HG03280 (cell line): ENCODE data around the gene TBX1.

Experiments used
- ATAC-seq: cut with Tn5 transposase; IDR thresholded peaks from one replicate; pipeline ENCODE4 v1.9.1; 2021; ENCODE audit warnings: mild to moderate bottlenecking, moderate library complexity; ENCODE audit not compliant: unreplicated experiment

TBX1 gene

DNA sequence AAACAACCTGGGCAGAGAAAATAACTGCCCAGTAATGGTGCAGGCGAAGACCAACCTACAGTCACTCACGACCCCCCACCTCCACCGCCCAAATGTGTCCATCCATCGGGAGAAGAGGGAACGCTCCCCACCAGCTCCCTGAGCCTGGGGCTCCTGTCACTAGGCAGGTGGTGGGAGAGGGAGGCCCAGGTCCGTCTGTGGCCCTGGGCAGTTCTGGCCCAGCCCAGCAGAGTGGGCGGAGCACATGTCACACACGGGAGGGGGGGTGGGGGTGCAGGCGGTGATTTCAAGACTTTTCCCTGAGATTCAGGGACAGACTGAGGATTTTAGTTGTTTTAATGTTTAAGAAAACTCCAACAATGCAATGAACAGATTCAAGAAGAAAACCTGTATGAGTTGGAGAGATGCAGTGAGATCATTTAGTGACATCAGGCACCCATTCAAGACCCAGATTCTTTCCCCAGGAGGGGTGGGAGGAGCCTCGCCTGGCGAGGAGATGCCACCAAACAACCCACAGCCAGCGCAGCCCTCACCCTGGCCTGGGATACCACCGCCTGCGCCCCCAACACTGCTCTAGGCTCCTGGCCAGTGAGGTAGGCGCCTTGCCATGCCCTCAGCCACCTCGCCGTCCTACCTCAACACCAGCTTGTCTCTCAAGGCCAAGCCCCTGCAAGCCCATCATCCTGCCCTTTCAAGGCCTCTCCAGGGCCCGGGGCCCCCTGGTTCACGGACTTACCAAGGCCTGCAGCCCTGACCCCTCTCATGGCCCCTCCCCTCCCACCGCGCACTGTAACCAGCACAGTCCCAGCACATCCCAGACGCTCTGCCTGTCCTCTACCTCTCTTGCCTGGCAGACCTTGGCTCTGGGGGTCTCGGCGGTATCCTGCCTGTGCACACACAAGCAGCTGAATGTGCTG lies 36.8 kb downstream of the TBX1 start:
- ATAC-seq = no peak

DNA sequence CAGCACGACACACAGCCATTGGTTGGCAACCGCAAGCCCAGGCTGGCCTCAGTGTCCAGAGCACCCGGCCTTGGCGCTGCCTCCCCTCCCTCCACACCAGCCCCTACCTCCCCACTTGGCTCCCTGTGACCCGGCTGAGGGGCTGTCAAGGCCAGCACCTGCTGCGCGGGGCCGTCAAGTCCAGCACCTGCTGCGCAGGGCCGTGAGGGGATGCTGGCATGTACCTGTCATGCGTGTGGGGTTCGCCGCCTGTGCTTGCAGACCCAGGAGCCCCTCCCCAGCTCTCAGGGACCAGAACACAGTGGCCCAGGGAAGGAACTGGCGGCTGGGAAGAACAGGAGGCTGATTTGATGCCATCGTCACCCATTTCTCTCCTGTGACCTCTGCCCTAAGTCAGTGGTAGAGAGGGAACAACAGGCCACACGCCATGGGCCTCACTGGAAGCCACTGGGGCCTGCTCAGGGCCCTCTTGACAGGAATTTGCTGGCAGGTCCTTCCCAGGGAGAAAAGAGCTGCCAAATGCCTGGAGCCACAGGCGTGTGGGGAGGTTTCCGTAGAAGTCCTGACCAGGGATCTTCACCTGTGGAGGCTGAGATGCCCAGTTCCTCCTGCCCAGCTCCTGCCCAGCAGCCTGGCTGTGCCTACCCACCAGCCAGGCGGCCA lies 37.6 kb downstream of the TBX1 start:
- no peak for ATAC-seq

DNA sequence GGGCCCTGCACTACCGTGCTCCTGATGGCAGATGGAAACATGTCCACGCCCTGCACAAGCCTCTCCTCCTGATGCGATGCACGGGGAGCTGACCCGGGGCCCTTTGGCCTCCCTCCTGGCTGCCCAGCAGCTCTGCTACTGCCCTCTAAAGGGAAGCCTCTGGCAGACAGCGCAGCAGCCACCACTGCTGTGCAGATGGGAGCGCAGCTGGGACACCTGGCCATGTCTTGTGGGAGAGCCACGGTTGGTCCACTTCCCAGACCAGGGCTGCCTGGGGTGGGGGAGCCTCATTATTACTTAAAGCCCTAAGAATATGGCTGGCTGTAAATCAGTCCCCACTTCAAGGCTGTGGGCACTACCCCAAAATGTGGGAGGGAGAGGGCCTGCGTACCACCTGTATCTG lies 38.3 kb downstream of the TBX1 start:
- no peak for ATAC-seq

DNA sequence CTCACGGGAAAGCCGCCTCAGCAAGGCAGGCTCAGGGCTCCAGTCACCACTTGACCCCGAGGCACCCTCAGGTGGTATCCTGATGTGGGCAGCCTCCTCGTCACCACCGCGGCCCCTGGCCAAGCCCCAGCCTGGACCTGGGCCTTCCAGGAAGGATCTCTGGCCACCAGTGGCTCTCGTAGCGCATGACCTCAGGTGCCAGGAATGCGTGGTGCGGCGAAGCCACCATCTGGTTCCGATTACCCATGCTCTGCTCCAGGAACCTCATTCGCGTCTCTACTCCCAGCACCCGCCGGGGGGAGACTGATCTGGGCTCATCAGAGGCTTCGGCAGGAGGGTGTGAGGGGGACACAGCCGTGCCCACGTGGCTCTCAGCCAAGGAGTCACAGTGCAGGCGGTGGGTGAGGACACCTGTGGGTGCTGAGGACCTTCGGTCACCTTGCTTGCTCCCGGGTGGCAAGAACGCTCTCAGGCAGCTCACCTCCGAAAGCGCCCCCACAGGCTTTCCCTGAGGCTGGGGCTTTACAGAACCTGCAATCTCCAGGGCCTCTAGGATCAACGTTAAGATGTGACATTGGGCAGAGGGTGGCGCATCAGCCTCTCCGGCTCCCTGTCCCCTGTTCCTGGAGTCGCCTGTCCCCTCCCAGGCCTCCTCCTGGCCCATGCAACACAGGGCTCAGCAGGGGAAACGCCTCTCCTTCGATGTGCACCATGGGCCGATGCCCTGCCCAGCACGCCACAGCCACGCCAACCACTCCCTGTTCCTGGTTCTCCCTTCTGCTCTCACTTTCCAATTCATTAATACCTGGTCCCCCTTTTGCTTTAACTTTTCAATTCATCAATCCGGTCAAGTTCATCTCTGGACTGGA lies 39.0 kb downstream of the TBX1 start:
- no peak for ATAC-seq

DNA sequence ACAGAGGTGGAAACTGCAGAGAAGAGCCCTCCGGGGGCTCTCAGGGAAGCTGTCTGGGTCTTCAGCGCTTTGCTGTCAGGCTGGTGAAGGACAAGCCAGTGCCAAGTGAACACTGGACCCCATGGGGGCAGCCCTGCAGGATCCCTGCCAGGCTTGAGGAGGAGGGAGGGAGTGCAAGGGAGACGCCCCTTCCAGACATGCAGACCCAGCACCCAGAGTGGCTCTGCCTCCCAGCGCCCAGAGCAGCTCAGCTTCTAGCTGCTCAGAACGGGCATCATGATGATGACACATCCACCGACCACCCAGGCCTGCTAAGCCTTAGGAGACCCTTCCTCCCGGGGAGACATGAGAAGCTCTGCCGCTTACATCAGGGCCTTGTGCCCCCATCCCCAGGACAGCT lies 39.7 kb downstream of the TBX1 start:
- ATAC-seq = no peak

DNA sequence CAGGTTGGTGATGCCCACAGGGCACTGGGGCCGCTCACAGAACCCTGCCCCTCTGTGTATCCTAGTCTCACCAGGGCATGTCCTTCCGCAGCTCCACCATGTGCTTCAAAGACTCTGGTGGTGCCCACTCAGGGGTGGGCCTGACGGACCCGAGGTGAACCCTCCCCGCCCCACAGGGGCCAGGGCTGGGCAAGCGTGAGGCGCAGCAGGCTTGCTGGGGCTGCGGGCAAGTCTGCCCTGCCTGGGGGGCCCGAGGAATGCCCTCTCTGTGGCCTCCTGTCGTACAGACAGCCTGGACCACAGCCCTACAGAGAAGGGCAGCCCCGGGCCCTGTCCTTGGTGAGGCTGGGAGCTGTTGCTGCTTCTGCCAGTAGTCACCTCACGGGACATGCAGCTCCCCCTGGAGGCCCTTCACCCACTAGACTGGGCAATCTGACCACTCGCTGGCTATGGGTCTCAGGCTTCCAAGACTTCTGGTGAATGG lies 40.2 kb downstream of the TBX1 start:
- ATAC-seq = no peak

DNA sequence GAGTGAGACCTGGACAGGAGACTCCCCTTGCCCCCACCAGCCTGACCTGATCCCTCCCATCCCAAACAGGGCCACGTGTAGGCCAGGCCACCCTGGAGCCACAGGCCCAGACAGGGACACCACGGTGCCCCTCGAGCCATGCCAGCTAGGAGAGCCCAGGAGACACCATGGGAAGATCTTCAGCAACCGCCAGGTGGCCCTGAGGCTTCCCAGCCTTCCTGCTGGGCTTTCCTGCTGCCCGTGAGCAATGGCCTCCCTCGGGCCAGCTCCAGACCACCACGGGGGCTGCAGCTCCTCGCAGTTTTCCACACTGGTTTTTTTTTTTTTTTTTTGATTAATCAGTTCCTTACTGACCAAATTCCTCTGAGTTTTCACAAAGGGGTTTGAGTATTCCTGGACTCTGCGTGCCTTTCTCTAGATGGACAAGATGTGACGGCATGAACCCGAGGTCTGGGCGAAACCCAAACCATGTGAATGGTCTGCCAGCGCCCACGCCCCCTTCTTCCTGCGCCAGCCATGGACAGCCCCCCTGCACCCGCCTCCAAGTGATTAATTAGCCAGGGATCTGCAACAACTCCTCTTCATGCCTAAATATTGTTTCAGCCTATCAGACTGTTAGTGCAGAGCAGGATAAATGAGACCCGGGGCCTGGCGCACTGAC lies 40.9 kb downstream of the TBX1 start:
- ATAC-seq = no peak

DNA sequence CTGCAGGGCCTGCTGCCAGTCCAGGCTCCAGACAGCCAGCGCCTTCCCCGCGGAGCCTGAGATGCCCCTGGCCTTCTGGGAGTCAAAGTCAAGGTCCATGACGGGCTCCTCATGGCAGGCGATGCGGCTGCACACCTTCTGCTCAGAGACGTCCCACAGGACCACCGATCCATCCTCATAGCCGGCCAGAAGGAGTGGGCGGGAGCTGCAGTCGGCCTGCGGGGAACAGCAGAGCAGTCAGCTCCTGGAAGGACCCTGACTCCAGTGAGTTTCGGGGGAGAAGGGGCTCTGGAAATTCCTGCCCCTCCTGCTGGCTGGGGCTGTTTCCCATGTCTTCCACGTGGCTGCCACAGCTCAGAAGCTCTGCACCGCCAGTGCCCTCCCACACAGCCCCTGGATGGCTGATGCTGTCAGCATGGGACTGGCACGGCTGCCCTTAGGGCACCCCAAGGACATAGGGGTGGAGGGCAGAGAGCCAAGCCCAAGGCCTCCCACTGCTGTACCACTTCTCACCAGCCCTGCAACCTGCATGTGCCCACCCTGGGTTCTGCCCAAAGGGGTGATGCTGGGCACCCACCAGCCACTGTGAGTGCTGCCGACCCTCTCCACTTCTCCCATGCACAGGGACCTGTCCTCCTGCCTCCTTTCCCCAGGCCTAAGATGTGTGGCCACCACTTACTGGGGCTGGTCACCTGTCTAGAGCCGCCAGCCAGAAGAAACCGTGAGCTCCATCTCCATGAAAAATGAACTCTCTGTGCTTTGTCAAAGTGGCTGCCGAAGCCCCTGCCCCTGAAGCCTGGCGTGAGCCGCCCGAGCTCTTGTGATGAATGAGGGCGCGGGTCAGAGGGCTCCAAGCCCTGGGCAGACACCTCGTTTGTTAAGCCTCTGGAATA lies 41.7 kb downstream of the TBX1 start:
- ATAC-seq = no peak

DNA sequence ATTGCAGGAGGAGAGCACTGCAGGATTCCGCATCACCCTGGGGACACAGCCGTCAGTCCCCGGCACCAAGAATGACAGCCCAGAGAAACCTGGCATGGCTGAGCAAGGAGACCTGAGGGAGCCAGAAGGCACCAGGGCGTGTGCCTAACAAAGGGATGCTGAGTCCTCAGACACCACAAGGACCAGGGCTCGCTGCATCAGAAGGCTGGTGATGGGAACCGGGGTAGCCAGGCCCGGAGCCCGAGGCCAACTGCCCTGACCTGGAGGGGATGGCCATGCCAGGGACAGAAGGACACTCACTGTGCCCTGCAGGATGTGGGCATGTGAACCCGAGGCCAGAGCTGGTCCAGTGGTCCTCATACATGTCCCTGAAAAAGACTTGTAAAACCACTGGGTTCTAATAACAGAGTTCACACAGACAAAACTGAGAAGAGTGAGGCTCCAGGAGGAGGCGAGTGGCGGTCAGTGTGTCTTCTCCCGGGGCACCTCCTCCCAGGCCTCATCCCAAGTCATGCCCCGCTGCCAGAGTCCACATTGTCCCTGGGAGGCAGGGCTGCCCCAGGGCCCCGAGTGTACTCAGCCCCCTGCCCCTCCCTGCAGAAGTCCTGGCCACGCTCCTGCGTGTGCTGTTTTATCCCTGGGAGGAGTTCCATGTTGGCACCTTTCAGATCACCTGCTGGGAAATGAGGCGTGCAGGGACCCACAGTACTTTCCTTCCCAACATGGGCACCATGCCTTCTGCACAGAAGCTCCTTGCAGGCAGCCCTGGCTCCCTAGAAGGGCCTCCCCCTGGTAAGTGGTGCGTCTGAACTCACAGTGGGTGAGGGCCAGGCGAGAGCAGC lies 42.5 kb downstream of the TBX1 start:
- ATAC-seq = no peak

DNA sequence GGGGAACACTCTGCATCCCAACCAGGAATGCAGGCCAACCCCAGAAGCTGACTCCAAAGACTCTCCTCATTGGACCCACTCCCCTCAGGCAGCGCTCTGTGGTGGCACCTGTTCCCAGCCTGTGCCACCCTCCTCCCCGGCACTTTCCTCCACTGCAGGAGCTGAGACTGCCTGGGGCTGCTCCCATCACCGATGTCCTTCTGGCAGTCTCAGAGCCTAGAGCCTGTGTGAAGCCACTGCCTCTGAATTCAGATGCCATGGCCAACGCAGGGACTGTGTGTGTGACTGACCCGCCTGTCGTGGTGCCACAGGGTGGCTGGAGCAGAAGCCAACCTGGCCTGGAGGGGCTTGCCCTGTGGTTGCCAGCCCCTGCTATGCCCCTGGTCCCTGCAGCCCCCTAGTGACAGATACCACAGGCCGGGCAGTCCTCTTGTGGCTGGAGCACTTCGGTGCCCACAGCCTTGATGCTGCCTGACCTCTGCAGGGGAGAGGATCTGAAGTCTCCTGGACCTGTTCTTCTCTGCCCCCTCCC lies 43.2 kb downstream of the TBX1 start:
- ATAC-seq = no peak

DNA sequence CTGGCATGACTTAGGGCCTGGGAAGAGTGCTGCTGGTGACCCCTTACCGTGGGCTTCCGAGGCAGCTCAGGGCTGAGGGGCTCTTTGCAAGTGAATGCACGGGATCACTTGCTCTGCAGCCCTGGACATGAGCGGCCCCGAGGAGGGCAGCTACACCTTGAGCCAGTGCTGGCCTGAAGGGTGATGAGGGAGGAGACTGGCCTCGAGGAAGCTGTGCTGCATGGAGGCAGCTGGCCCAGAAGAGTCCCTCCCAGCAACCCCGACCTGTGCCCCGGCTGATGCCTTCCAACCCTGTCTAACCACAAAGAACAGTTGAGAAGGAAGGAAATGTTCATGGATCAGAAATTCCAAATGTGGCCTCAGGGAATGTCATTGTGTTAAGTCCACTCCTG lies 45.2 kb downstream of the TBX1 start:
- ATAC-seq = no peak

DNA sequence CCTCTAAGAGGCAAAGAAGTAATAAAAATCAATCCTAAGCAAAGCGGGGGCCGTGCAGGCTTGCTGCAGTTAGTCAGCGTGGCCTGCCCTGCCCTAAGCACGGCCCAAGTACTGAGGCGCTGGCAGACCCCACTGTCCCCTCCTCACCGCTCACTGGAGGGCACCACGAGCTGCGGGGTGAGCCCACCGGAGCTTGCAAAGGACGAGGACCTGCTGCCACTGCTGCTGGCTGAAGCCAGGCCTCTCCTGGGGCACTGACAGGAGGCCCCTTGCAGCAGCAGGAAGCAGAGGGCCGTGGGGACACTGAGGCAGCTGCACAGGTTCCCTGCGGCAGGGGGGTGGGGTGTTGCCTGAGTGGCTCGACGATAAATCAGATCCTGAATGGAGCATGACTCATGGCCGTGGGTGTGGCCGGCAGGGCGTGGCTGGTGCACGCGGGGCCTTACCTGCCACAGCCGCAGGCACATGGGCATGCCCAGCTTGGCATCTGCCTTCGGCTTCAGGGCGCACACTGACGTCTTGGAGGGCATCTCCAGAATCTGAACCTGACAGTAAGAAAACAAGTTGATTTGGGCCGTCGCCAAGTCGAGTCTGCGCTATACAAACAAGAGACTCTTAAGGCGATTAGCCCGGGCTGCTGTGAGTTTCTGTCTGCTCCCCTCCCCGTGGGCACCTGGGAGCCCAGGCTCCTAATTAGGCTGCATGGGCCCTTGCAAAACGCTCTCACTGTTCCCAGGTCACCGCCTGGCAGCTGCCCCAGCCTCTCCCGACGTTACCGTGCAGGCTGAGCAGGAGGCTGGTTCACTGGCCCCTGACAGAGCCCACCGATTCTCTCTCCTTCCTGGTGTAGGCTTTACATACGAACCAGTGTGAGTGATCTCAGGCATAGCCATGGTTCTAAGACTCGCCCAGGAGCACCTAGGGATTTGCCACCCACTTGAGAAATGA lies 45.9 kb downstream of the TBX1 start:
- ATAC-seq = no peak

DNA sequence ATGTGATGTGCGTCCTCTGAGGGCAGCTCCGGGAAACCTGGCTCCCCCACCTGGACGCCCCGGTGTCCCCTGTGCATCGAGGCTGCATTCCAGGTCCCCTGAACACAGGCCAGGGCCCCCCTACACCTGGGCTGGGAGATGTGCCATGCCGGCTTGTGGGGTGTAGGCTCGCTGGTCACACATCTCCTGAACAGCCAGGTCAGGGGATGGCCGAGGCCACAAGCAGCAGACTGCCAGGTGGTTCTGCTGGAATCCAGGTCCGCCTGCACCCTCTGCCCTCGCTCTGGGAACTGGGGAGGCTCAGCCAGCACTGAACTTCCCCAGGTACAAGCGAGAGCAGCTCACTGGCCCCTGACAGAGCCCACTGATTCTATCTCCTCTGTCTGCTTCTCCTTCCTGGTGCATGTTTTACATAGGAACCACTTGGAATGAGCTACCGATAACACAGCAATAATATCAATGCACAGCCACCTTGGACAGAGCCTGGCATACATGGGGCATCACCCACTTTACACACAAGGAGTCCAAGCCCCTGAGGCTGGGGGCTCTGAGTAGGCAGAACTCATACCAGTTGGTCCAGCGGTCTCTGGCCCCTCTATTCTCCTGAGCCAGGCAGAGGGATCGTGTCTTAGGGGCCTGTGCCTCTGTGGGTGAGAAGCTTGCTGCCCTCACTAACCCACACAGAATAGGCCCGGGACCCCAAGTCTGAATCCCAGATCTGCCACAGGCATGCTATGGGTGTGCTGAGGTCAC lies 46.8 kb downstream of the TBX1 start:
- no peak for ATAC-seq

DNA sequence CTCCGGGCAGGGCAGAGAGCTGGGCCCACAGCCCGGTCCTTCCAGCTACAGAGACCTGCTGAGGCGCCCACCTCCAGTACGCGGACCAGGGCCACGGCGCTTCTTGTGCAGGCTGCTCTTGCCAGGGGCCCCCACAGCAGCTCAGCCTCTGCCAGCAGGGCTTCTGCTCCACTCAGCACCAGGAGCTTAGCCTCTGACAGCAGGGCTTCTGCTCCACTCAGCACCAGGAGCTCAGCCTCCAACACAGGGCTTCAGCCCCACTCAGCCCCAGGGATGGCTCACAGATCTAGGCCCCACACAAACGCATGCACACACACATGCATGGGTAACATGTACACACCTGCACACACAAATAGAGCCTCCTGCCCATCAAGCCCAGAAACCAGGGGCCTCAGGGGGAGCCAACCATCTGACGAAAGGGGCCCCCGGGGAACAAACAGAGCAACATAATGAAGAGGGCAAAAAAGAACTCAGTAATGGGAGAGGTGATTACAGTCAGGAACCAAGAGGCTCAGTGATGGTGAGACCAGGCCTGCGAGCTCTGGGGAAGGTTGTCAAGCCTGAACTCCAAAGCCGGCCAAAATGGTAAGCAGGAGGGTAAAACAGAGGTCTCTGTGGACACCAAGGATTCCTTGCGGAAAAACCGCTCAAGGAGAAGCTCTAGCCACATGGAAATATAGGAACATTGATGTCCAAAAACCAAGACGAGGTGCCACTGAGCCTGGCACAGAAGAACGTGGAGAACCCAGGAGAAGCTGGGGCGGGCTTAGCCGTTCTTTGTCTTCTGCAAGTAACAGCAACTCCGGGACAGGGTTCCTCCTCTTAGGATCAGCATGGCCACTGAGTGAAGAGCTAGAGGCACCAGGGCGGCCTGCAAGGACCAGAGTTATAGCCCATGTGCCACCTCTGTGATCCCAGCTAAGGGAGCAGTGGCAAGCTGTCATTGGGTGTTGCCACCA lies 47.6 kb downstream of the TBX1 start:
- no peak for ATAC-seq

DNA sequence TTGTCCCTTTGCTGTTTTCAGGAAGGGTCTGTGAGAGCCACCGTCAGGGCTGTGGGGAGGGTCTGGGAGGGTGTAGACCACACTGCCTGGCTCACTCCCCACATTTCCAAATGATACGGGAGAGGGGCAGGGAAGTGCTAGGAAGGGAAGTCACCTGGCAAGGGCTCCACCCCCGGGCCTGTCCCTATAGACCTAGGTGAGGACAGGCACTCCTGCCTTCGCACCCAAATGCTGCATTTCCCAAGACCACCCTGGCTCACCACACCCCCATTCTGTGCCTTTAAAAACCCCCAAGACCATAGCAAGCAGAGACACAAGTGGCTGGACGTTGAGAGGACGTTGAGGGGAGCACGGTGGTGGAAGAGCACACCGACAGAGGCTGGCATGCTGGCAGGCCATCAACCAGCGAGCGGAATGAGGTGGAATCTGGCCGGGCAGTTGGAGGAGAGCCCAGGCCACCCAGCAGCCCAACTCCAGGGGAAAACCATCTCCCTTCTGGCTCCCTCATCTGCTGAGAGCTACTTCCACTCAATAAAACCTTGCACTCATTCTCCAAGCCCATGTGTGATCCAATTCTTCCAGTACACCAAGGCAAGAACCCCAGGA lies 48.4 kb downstream of the TBX1 start:
- ATAC-seq = no peak
